ENCODE measurements around the gene UPB1.

UPB1 gene

DNA sequence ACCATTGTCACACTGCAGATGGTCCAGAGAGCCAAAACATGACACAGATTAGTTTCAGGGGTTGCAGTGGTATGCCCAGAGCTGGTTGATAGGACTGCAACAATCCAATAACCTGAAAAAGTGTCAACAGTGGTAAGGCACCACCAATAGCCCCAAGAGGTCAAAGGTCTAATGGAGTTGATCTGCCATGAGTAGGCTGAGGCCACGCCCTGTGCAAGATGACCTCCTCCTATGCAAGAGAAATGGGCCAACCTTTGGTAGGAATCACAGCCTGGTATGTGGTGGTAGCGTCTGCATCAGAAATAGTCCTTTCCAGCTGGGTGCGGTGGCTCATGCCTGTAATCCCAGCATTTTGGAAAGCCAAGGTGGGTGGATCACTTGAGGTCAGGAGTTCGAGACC, 40.2 kb downstream of the UPB1 start:
- DNase-seq (ENCODE audit: low spot score) = no peak

DNA sequence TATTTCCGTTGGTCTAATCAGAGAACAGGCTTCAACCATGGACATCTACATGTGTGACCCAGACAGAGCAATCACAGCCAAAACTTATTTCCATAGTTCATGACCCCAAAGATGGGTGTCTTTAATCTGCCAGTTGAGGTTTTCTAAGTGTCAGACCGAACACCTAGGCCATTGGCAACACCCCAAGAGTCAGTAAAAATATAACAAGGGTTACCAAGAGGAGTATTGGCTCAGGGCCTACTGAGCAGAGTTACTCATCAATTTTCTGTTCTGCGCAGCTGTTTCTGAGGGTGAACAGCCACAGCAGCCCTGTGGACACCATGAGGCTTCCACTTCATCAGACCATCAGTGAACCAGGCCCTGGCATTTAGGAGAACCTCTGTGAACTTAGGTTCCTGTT, 41.0 kb downstream of the UPB1 start:
- no peak for DNase-seq (ENCODE audit: low spot score)

DNA sequence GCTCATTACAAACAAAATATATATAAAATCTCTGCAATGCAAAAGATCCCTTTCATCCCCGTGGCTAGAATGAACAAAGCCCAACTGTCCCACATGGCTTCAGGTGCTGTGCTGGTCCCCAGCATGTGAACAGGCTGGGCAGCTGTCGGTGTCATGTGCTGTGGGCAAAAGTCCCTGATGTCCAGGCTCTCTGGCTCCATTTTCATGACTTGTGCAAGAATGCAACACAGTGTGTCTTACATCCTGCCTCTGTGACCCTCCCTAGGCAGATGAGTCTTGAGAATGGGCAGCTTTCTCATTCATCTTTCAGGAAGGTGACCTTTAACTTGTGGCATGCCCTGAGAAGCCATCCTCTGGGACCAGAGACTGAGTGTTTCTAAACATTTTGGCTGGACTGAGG, 45.3 kb downstream of the UPB1 start:
- DNase-seq (ENCODE audit: low spot score) = no peak

DNA sequence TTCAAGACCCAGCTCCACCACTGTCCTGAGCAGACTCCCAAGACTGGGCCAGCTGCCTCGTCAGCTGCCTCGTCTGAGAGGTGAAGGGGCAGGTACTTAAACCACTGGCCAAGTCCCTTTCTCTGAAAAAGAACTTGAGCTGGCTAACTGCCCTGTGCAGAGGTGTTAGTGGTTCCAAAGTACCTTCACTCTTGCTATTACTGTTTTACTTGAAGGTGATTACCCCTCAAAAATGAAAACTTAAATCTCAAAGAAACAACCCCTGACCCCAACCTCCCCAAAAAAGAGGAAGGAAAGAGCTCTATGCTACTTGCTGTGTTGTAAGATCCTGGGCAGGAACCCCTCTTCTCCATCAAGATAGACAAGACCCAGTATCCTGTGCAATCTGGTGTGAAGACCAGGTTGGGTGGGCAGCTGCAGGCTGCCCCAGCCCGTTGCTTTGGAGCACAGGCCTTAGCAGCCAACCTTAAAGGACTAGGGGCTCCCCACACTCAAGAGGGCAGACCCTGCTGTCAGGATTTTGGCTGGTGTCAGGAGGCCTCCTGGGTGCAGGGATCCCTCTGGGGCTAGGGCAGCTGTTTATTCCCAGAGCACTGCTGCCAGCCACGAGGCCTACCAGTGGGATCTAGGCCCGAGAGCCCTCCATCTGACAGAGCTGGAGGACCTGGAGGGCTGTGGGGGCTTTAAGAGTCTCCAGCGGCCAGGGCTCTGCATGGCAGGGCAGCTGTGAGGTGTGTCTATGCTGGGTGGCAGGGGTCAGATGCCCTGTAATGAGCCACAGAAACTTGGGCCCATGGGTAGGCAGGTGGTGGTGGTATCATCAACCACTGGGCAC, 46.8 kb downstream of the UPB1 start:
- no peak for DNase-seq (ENCODE audit: low spot score)

DNA sequence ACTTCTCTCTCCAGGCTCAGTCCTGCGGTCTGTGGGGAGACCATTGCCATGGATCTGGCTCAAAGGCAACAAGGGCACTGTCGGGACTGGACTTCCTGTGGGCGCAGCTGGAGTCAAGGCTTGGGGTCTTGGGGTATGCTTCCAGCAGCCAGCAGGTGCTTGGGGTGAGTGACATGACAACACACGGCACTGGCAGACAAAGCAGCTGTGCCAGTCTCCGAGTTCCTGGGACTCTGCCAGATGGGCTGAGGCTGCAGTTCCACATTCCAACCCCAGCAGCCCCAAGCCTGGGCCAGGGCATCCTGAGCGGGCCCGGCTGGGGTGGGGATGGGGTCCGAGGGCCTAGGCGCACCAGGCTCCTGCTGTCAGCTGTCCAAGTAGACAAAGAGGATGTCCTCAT, 47.5 kb downstream of the UPB1 start:
- no peak for DNase-seq (ENCODE audit: low spot score)

DNA sequence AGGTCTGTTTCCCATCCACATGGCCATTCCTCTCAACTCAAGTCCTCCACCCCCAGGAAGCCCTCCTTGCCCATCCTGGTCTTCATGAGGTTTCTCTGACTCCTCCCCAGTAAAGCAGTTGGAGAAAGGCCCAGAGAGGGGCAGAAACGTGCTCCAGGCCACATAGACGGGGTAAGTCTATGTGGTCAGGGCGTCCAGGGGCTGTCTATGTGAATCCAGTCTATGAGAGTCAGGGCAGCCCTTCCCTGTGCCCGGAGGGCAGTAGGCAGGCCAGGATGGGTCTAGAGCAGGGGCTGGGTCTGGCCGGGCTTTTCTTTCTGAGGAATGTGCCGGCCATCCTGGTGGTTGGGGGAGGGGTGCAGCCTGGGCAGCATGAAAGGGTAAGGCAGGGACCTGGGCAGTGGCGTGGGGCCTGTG, 48.1 kb downstream of the UPB1 start:
- no peak for DNase-seq (ENCODE audit: low spot score)

DNA sequence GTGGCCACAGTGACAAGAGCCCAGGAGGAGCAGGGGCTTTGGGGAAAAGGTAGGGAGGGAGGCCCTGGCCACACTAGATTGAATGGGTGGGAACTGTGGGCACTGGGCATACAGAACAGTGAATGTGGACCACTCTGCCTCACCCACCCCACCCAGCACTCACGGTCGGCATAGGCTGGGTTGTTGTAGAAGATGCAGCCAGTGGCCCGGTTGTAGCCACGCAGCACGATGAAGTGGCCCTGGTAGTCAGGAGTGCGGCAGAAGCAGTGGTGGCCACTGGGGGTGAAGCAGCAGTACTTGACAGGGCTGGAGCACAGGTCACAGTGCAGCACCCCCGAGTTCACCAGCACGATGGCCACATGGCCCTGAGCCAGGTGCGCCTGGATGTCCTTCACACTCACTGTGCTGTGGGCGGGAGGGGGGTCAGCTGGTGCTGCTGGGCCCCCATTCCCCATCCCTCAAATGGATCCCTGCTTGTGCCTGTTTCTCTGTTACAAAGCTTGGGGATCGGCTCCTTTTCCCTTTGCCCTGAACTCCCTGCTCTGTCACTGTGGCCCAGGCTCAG, 48.6 kb downstream of the UPB1 start:
- no peak for DNase-seq (ENCODE audit: low spot score)

DNA sequence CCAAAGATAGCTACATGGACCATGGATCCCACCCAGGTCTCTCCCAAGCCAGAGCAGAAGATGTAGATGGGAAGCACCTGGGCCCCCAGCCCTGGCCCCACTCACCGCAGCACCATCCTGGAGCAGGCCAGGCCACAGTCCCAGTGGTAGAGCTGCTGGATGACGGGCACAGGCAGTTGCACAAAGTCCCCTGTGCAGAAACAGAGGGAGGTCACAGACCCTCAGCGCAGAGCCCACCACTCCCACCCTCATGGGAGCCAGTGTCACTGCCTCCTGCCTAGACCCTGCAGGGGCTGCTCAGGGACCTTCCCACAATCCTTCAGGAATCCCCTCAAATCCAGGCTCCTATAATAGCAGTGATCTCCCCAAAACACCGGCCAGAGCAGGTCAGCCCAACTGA, 53.7 kb downstream of the UPB1 start:
- no peak for DNase-seq (ENCODE audit: low spot score)

- DNase-seq (ENCODE audit: low spot score) = no peak
These were observed 55.1 kb downstream of the UPB1 start for GRCh38 chr22:24550028-24550901.

DNA sequence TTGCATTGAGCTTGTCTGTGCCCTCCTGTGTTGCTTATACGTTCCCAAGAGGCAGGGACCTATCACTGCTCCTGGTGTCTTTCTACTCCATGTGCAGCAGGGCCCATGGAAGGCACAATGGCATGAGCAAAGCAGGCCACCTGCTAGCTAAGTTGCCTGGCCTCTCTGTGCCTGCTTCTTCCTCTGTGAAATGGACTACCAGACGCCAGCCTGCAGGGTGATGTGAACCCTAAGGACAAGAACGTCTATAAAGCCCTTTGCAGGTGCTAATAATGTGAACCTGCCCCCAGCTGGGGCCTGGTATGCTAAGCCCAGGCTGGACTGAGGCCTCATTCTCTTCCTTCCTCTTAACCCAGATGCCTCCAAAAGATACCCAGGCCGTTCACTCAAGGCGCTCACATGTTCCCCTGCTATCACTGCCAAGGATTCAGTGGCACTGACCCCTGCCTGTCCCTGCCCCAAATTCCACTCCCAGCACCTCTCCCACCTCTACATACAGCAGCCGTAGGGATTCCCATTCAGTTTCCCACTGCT, 55.8 kb downstream of the UPB1 start:
- DNase-seq (ENCODE audit: low spot score) = peak; percentile 11

DNA sequence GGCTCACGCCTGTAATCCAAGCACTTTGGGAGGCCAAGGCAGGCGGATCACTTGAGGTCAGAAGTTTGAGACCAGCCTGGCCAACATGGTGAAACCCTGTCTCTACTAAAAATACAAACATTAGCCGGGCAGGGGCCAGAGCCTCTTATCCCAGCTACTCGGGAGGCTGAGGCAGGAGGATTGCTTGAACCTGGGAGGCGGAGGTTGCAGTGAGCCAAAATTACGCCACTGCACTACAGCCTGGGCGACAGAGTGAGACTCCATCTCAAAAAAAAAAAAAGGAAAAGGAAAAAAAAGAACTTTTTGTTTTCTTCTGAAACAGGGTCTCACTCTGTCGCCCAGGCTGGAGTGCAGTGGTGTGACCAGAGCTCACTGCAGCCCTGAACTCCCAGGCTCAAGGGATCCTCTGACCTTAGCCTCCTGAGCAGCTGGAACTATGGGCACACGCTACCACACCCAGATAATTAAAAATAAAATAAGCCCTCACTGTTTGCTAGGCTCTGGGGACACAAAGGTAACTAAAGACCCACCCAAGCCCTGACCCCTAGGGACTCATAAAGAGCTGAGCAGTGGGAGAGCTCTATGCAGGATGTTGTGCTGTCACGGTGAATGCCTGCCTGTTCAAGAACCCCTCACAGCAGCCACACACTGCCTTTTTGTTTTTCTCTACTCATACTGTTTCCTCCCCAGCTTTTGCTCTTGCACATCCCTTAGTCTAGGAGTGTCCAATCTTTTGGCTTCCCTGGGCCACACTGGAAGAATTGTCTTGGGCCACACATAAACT, 57.6 kb downstream of the UPB1 start:
- peak; percentile 83 for DNase-seq (ENCODE audit: low spot score)

DNA sequence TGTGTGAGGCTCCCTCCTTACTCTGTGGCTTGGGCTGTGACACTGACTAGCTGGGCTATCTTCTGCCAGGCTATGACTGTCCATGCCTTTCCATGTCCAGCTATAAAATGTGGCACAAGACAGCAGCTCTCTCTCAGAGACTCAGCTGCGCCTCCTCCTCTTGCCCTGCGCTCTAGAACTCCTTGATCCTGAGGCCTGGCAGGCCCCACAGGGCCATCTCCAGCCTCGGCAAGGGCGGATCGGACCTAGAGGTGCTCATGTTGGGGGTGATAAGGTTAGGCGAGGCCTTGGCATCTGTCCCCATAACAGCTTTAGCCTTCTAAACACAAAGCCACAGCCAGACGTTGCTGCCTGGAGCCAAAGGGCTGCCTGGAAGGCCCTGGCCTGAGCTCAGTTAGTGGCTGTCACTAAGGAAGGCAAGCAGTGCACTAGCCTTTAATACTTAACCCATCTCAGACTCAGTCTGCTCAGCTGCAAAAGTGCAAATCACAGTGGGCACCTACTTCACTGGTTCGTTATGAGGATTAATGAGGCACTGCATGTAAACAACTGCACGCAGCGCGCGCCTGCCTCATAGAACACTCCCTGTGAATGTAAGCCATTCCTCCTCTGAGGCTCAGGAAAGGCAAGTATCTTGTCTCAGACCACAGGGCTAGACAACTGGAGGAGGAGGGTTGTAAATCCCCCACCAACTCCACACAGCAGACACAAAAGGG, 58.6 kb downstream of the UPB1 start:
- peak; percentile 55 for DNase-seq (ENCODE audit: low spot score)

DNA sequence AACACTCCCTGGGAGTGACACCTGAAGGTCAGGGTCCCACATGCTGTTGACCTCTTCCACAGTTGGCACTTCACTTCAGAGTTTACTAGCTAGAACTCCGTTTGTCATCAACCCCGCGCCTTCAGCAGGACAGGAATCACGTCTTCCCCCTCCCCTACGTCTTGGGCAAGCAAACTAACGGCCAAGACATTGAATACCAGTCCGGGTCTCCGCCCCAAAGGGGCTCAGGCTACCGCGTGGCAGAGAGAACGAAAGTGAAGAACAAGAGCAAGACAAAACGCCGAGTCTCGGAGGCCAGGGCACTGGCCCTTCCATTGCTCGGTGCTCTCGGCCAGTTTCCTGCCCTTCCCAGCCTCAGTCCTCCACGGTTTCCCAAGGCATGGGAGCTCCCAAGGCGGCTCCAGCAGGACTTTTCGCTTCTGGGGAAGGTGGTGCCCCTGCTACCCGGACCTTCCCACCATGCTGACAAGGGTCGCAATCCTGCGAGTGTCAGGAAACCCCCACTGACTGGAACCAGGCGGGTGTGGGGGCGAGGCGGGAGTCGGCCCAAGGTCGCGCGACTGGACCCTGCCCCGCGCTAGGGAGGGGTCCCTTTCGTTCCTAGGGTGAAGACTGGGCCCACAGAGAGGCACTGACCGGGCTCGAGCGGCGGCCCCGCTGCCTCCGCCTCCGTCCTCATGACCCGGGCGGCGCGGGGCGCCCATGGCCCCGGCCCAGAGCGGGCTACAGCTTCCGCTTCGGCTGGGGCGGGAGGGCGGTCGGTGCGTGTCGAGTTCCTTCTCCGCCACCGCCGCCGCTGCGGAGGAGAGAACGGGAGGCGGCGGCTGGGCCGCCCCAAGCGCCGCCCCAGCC, 59.4 kb downstream of the UPB1 start, which contains the start of gene GUCD1:
Gene GUCD1, minus strand, starts transcription at position 826 of the 852 bp plus-strand sequence. Its CDS starts 147 bp downstream, at position 679.
- peak; percentile 67 for DNase-seq (ENCODE audit: low spot score)

GRCh38 chr22:24555165-24556039, 60.3 kb downstream of the UPB1 start, which contains the start of gene SNRPD3:
TSS of gene SNRPD3 (plus strand) at chr22:24555999. CDS start at chr22:24557675, 1,676 bp downstream.
- DNase-seq (ENCODE audit: low spot score) = peak; percentile 99

DNA sequence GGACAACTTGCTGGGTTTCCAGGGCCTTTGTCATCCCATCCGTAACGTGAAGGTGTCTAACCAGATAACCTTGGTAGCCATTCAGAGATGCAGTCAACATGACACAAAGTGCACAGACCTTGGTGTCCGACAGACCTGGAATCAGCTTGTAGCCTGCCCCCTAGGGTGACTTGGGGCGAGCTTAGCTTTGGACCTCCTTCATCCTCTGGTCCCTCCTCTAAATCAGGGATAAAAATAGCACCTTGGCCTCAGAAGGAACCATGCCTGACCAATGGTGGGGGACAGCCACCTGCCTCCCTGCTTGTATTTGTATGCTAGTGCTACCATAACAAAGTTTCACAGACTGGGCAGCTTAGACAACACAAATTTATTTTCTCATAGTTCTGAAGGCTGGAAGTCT, 64.3 kb downstream of the UPB1 start:
- DNase-seq (ENCODE audit: low spot score) = peak; percentile 32

DNA sequence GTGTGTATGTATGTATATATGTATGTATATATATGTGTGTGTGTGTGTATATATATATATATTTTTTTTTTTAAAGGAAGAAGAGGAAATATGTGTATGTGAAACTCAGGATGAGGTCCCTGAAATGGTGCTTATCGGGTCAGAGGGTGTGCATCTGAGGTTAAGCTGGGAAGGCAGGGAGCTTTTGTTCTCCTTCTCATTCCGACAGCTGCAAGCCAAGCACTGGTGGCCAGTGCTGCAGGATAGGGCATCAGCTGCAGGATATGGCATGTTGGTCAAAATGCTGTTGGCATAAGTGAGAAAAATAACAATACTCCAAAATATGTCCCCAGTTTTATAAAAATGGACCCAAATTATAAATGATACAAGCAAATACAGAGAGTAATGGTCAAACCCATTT, 68.1 kb downstream of the UPB1 start:
- no peak for DNase-seq (ENCODE audit: low spot score)

DNA sequence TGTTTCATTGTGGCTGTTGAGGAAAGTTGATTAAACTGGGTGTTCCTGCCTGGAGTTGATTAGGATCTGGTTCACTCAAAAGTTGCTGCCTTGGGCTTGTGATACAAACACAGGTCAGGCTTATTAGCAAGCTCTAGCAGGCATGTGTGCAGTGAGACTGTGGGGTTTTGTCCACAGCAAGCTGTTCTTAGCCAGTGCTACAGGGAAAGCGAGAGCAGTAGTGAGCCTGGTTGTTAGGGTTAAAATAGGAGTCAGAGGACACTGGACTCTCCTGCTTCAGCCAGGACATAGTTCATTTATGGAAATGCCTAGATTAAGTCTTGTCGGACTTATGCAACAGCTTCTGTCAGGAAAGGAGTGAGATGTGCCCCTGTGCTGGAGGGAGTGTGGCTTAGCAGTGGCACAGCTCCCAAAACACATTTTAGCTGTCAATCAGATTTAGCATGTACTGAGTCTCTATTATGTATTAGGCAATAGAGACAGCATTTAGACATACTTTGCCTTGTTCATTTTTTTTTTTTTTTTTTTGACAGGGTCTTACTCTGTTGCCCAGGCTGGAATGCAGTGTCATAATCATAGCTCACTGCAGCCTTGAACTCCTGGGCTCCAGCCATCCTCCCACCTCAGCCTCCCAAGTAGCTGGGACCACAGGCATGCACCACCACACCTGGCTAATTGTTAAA, 69.4 kb downstream of the UPB1 start:
- DNase-seq (ENCODE audit: low spot score) = no peak

DNA sequence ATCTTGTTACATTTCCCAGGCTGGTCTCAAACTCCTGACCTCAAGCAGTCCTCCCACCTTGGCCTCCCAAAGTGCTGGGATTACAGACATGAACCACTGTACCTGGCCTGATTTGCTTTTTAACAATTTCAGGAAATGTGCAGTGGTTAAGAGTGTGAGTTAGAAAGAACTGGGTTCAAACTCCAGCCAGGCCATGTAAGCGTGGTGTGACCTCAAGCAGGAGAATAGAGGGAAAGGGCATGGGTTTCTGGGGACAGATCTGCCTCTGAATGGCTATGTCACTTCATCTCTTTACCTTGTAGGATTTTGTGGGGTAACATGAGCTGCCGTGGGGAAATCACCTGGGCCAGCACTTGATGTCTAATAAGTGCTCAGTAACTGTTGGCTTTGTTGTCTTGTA, 69.9 kb downstream of the UPB1 start:
- DNase-seq (ENCODE audit: low spot score) = no peak

Measured in NAMALWA (cell line).